Smooth muscle cell (in vitro differentiated cells): ENCODE measurements around the gene DVL1. TPM values are rescaled to one million over a fixed set of nuclear protein-coding genes. Genes with fewer than 3 reads are reported as not detected.

Source experiments
- DNase-seq: peaks from one replicate; lab custom pipeline; 2025; ENCODE audit not compliant: unreplicated experiment; lab: John Stamatoyannopoulos, UW
- H2AFZ ChIP-seq: fragments of 200-600 bp; sonication (generic); 2 replicates; pipeline ENCODE4 v1.6.0; 2016; ENCODE audit warnings: antibody characterized with exemption, low read depth, mild to moderate bottlenecking
- H3F3A ChIP-seq: fragments of 200-600 bp; sonication (generic); 2 replicates; pipeline ENCODE4 v1.6.0; 2017; ENCODE audit warnings: antibody characterized with exemption, low read depth
- H3K27ac ChIP-seq: fragments of 200-600 bp; sonication (generic); 2 replicates; pipeline ENCODE4 v1.5.1; 2016; ENCODE audit warnings: low read depth, mild to moderate bottlenecking
- H3K27me3 ChIP-seq: fragments of 200-600 bp; sonication (generic); 2 replicates; pipeline ENCODE4 v1.6.1; 2016; ENCODE audit warnings: low read depth, mild to moderate bottlenecking
- H3K36me3 ChIP-seq: fragments of 200-600 bp; sonication (generic); 2 replicates; pipeline ENCODE4 v1.5.1; 2016; ENCODE audit warnings: low read depth
- H3K4me1 ChIP-seq: fragments of 200-600 bp; sonication (generic); 2 replicates; pipeline ENCODE4 v1.5.1; 2016; ENCODE audit warnings: low read depth
- H3K4me2 ChIP-seq: fragments of 200-600 bp; sonication (generic); 2 replicates; pipeline ENCODE4 v1.6.0; 2016; ENCODE audit warnings: mild to moderate bottlenecking
- H3K4me3 ChIP-seq: fragments of 200-600 bp; sonication (generic); 2 replicates; pipeline ENCODE4 v1.5.1; 2016; ENCODE audit warnings: mild to moderate bottlenecking
- H3K79me2 ChIP-seq: fragments of 200-600 bp; sonication (generic); 2 replicates; pipeline ENCODE4 v1.6.0; 2016; ENCODE audit warnings: low read depth, mild to moderate bottlenecking
- H3K9ac ChIP-seq: fragments of 200-600 bp; sonication (generic); 2 replicates; pipeline ENCODE4 v1.6.0; 2016; ENCODE audit warnings: low read depth
- H3K9me3 ChIP-seq: fragments of 200-600 bp; sonication (generic); replicated peaks from 2 replicates; pipeline ENCODE4 v1.5.1; 2016; ENCODE audit warnings: low read depth
- H4K20me1 ChIP-seq: fragments of 200-600 bp; sonication (generic); 2 replicates; pipeline ENCODE4 v1.6.0; 2016; ENCODE audit warnings: low read depth
- CTCF ChIP-seq: fragments of 200-600 bp; sonication (generic); IDR thresholded peaks from 2 replicates; pipeline ENCODE4 v1.5.1; 2017; ENCODE audit warnings: borderline replicate concordance, mild to moderate bottlenecking, antibody characterized with exemption; ENCODE audit not compliant: insufficient read depth, poor library complexity, severe bottlenecking
- WGBS: methylation state at CpG from one replicate; pipeline ENCODE4 v1.1.7; 2016; ENCODE audit warnings: low lambda C conversion rate; 5-methylcytosine and 5-hydroxymethylcytosine counted together
- polyA plus RNA-seq: library from polyadenylated mRNA; unstranded; fragments of >200 nt; fragmentation: Nextera tagmentation; extraction: Ambion mirVana; gene quantifications from 2 replicates; pipeline ENCODE4 v1.2.1, GENCODE V29; 2016
- total RNA-seq: library from RNA; depleted of rRNA; stranded (reverse); fragments of >200 nt; gene quantifications from 2 replicates; pipeline ENCODE4 v1.2.3, GENCODE V29; 2014

Gene DVL1
- total and polyA plus RNA-seq, 2 experiments from 2014 or later = 28.5 to 28.7 TPM

- Histone ChIP-seq H3K9ac (no peak overlapping the region), H3K79me2 (peaks cover 20% of the 10 kb centered on the region), H3K9me3 (no peaks in the 10 kb centered on the region), H3K4me2 (no peak overlapping the region), H3K4me3 (no peak overlapping the region), H3K4me1 (no peaks in the 10 kb centered on the region), H3K27me3 (no peaks in the 10 kb centered on the region), H4K20me1 (peaks cover 53% of the 10 kb centered on the region), H3F3A (no peaks in the 10 kb centered on the region), H3K27ac (no peak overlapping the region), H3K36me3 (no peaks in the 10 kb centered on the region), H2AFZ (no peak overlapping the region)
- 97% methylated on average over 23 of the region's 23 CpGs for whole genome bisulfite sequencing
- no peak for TF ChIP-seq CTCF
- DNase-seq = no peak
Measured at GRCh38 chr1:1340185-1340584, 9.0 kb downstream of the DVL1 start.

GRCh38 chr1:1338278-1338677 lies 10.9 kb downstream of the DVL1 start:
- Histone ChIP-seq H3K27ac (no peak overlapping the region), H3K9me3 (no peaks in the 10 kb centered on the region), H3K4me3 (no peak overlapping the region), H2AFZ (no peak overlapping the region), H4K20me1 (peaks cover 39% of the 10 kb centered on the region), H3K36me3 (no peaks in the 10 kb centered on the region), H3K27me3 (no peaks in the 10 kb centered on the region), H3K4me1 (no peaks in the 10 kb centered on the region), H3K79me2 (peaks cover 2% of the 10 kb centered on the region), H3K4me2 (no peak overlapping the region), H3K9ac (no peak overlapping the region), H3F3A (no peaks in the 10 kb centered on the region)
- no peak for TF ChIP-seq CTCF
- no peak for DNase-seq
- 96% methylated on average over 26 of the region's 36 CpGs for WGBS

- H3K36me3 ChIP-seq = no peaks in the 10 kb centered on the region
- H3K9me3 ChIP-seq = no peaks in the 10 kb centered on the region
- H3K4me1 ChIP-seq = no peaks in the 10 kb centered on the region
- no peak overlapping the region for H3K4me2 ChIP-seq
- DNase-seq = no peak
- no peak overlapping the region for H3K4me3 ChIP-seq
- H4K20me1 ChIP-seq = peaks cover 34% of the 10 kb centered on the region
- WGBS = 89% methylated on average over 7 of the region's 18 CpGs
- no peaks in the 10 kb centered on the region for H3K79me2 ChIP-seq
- TF ChIP-seq CTCF = no peak
- no peaks in the 10 kb centered on the region for H3K27me3 ChIP-seq
- no peak overlapping the region for H3K9ac ChIP-seq
- no peaks in the 10 kb centered on the region for H3F3A ChIP-seq
- no peak overlapping the region for H3K27ac ChIP-seq
- H2AFZ ChIP-seq = no peak overlapping the region
Measured at GRCh38 chr1:1337793-1338147, 11.4 kb downstream of the DVL1 start.

GRCh38 chr1:1336931-1337792 lies 12.1 kb downstream of the DVL1 start:
- H4K20me1 ChIP-seq = peaks cover 28% of the 10 kb centered on the region

More at GRCh38 chr1:1336931-1337792, 12.1 kb downstream of the DVL1 start:
- no peaks in the 10 kb centered on the region for H3K36me3 ChIP-seq
- no peaks in the 10 kb centered on the region for H3K27me3 ChIP-seq
- WGBS = 96% methylated on average over 23 of the region's 32 CpGs
- H3K4me3 ChIP-seq = no peak overlapping the region
- H3K79me2 ChIP-seq = no peaks in the 10 kb centered on the region
- H3K9me3 ChIP-seq = no peaks in the 10 kb centered on the region
- no peak overlapping the region for H3K27ac ChIP-seq
- no peak overlapping the region for H3K4me2 ChIP-seq
- no peak overlapping the region for H3K9ac ChIP-seq
- no peaks in the 10 kb centered on the region for H3F3A ChIP-seq
- TF ChIP-seq CTCF = no peak
- H2AFZ ChIP-seq = no peak overlapping the region
- no peak for DNase-seq
- no peaks in the 10 kb centered on the region for H3K4me1 ChIP-seq
